ENCODE data around the gene RFPL1.
"Not testable (repeated sequence)": the region's sequence is repeated elsewhere in the genome, so short reads cannot be mapped to it uniquely, and the experiment has no call there.

RFPL1 gene

GRCh38 chr22:29478326-29479276, 40.2 kb downstream of the RFPL1 start:
- DNase-seq (ENCODE audit: low read depth in 3 of 3), result no peak

- no peak for DNase-seq (ENCODE audit: low read depth in 3 of 3)
Measured at GRCh38 chr22:29479417-29480261, 41.3 kb downstream of the RFPL1 start, which contains the start of gene NEFH. Gene NEFH (plus strand): TSS chr22:29480218. CDS start chr22:29480263, 45 bp downstream.

- DNase-seq (ENCODE audit: low read depth in 3 of 3), result no peak
Measured at GRCh38 chr22:29480262-29480511, 41.8 kb downstream of the RFPL1 start.

- DNase-seq (ENCODE audit: low read depth in 3 of 3), result no peak
Measured at GRCh38 chr22:29480512-29481264, 42.3 kb downstream of the RFPL1 start.

GRCh38 chr22:29481265-29482000, 43.0 kb downstream of the RFPL1 start:
- no peak for DNase-seq (ENCODE audit: low read depth in 3 of 3)

- no peak for DNase-seq (ENCODE audit: low read depth in 3 of 3)
Measured at GRCh38 chr22:29482253-29482652, 43.9 kb downstream of the RFPL1 start.

GRCh38 chr22:29482726-29483125, 44.3 kb downstream of the RFPL1 start:
- no peak for DNase-seq (ENCODE audit: low read depth in 3 of 3)

- DNase-seq (ENCODE audit: low read depth in 3 of 3), result no peak
Measured at GRCh38 chr22:29483254-29483653, 44.9 kb downstream of the RFPL1 start.

- no peak for DNase-seq (ENCODE audit: low read depth in 3 of 3)
Measured at GRCh38 chr22:29484642-29485041, 46.3 kb downstream of the RFPL1 start.

- DNase-seq (ENCODE audit: low read depth in 3 of 3), result no peak
Measured at GRCh38 chr22:29485448-29485847, 47.1 kb downstream of the RFPL1 start.

GRCh38 chr22:29487426-29487986, 49.1 kb downstream of the RFPL1 start:
- DNase-seq (ENCODE audit: low read depth in 3 of 3), result no peak

GRCh38 chr22:29489127-29489780, 50.9 kb downstream of the RFPL1 start:
- not testable (repeated sequence) for DNase-seq (ENCODE audit: low read depth in 3 of 3)

GRCh38 chr22:29491012-29491411, 52.6 kb downstream of the RFPL1 start:
- DNase-seq (ENCODE audit: low read depth in 3 of 3), result no peak
